IPS DF 19.7 (cell line): ENCODE data around the gene POLR1C.
"Not testable (repeated sequence)": the region's sequence is repeated elsewhere in the genome, so short reads cannot be mapped to it uniquely, and the experiment has no call there.

Experiments used
- DNase-seq: peaks from one replicate; pipeline ENCODE4 v3.0.0-alpha.2; 2013; ENCODE audit warnings: low read depth, low spot score

The POLR1C gene

GRCh38 chr6:43493230-43493629 is 23.7 kb upstream of the POLR1C start:
- DNase-seq: no peak

GRCh38 chr6:43493833-43494232 is 23.1 kb upstream of the POLR1C start:
- no peak for DNase-seq

- DNase-seq: no peak
Measured at GRCh38 chr6:43494321-43494720, 22.6 kb upstream of the POLR1C start.

GRCh38 chr6:43494766-43495165 is 22.1 kb upstream of the POLR1C start:
- DNase-seq: no peak

GRCh38 chr6:43495409-43495941 is 21.4 kb upstream of the POLR1C start:
- DNase-seq: no peak

GRCh38 chr6:43496370-43497128 is 20.3 kb upstream of the POLR1C start:
- no peak for DNase-seq

GRCh38 chr6:43497129-43497396 is 19.8 kb upstream of the POLR1C start:
- DNase-seq: no peak

GRCh38 chr6:43497689-43498088 is 19.2 kb upstream of the POLR1C start:
- DNase-seq: no peak

- not testable (repeated sequence) for DNase-seq
Measured at GRCh38 chr6:43498291-43498690, 18.6 kb upstream of the POLR1C start.

GRCh38 chr6:43499028-43499815 is 17.7 kb upstream of the POLR1C start:
- DNase-seq: no peak

GRCh38 chr6:43500921-43501320 is 16.0 kb upstream of the POLR1C start:
- no peak for DNase-seq

- no peak for DNase-seq
Measured at GRCh38 chr6:43502666-43503065, 14.2 kb upstream of the POLR1C start.

GRCh38 chr6:43503443-43503842 is 13.4 kb upstream of the POLR1C start:
- no peak for DNase-seq

- DNase-seq: no peak
Measured at GRCh38 chr6:43504756-43505593, 11.9 kb upstream of the POLR1C start.

GRCh38 chr6:43505718-43506117 is 11.2 kb upstream of the POLR1C start:
- no peak for DNase-seq

GRCh38 chr6:43506171-43506570 is 10.7 kb upstream of the POLR1C start:
- no peak for DNase-seq

- DNase-seq: no peak
Measured at GRCh38 chr6:43506667-43507471, 10.0 kb upstream of the POLR1C start.

GRCh38 chr6:43508481-43509141 is 8.3 kb upstream of the POLR1C start:
- DNase-seq: no peak

GRCh38 chr6:43509142-43509983 is 7.5 kb upstream of the POLR1C start:
- DNase-seq: no peak
